Duodenal mucosa (tissue), 2 donors: ENCODE measurements around the gene ALLC.

Source experiments
- H3K27ac ChIP-seq: one replicate; pipeline ENCODE4 v1.7.0; 2013; ENCODE audit warnings: low read depth, low read length
- H3K27me3 ChIP-seq, 2 donors: one replicate each; pipeline ENCODE4 v1.7.0; 2013; ENCODE audit warnings: low read length in 2 of 2, control low read depth in 1 of 2; ENCODE audit not compliant: insufficient read depth in 2 of 2, control insufficient read depth in 1 of 2
- H3K36me3 ChIP-seq, 2 donors: one replicate each; pipeline ENCODE4 v1.7.0; 2013; ENCODE audit warnings: low read length in 2 of 2, control low read depth in 1 of 2; ENCODE audit not compliant: insufficient read depth in 2 of 2, control insufficient read depth in 1 of 2
- H3K4me1 ChIP-seq, 2 donors: one replicate each; pipeline ENCODE4 v1.7.0; 2013; ENCODE audit warnings: low read length in 2 of 2, control low read depth in 1 of 2; ENCODE audit not compliant: insufficient read depth in 2 of 2, control insufficient read depth in 1 of 2
- H3K4me3 ChIP-seq, 2 donors: one replicate each; pipeline ENCODE4 v1.7.0; 2013; ENCODE audit warnings: low read length in 2 of 2, low read depth in 1 of 2
- H3K9ac ChIP-seq, 2 donors: one replicate each; pipeline ENCODE4 v1.7.0; 2013; ENCODE audit warnings: low read length in 2 of 2, low read depth in 1 of 2
- H3K9me3 ChIP-seq, 2 donors: one replicate each; pipeline ENCODE4 v1.7.0; 2013; ENCODE audit warnings: low read length in 2 of 2, control low read depth in 1 of 2; ENCODE audit not compliant: control insufficient read depth in 1 of 2

The ALLC gene

DNA sequence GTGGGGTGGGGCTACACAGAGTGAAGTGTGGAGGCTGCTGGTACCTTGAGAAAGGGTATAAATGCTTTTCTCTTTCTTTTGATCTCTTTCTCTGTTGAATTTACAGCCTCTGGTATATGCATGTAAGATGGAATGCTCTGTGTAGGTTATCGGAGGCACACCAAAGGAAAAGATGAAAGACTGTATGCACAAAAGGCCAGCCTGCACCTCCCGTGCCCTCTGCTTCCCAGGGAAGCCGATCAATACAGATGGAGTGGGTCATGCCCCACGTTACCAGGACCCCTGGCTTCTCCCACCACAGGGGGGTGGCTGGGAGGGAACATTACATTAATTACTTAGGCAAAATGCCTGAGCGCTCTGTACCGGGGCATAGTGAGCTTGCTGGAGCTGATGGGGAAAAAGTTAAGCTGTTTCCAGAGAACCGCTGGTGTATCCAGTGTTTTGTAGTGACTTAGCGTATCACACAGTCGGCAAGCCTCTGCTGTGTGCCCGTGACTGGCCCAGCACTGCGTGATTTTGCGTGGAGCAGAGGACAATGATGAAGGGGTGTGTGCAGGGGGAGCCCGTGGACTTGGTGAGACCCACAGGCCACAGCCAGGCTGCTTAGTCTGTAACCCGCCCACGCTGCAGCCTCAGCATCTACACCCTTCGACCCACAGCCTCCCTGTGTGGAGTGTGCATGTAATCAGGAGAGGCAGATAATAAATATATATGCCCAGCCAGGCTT, 8.0 kb downstream of the ALLC start:
- Histone ChIP-seq H3K9me3 (no peaks in the 10 kb centered on the region), H3K36me3 (no peaks in the 10 kb centered on the region), H3K27me3 (no peaks in the 10 kb centered on the region), H3K9ac (no peak overlapping the region), H3K4me3 (no peak overlapping the region), H3K4me1 (no peaks in the 10 kb centered on the region), H3K27ac (no peak overlapping the region)

DNA sequence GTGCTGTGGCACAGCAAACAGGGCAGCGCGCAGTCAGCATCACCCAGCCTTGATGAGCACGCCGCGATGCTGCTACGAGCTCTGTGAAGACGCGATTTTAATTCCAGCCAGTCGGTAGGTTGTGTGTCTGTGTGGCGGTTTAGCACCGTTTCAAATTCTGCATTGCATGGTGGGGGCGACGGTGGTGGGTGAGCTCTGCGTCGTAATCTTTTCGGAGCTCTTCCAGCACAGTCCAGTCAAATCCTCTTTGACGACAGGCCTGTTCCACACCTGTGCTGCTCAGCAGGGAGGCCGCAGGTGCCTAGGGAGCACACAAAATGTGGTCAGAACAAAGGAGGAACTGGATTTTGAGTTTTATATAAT, 8.6 kb downstream of the ALLC start:
- Histone ChIP-seq H3K27ac (no peak overlapping the region), H3K4me3 (no peak overlapping the region), H3K9me3 (no peaks in the 10 kb centered on the region), H3K27me3 (no peaks in the 10 kb centered on the region), H3K9ac (no peak overlapping the region), H3K36me3 (no peaks in the 10 kb centered on the region), H3K4me1 (no peaks in the 10 kb centered on the region)

GRCh38 chr2:3667151-3667631, 9.2 kb downstream of the ALLC start:
- H3K36me3 ChIP-seq: no peaks in the 10 kb centered on the region
- no peaks in the 10 kb centered on the region for H3K4me1 ChIP-seq
- no peak overlapping the region for H3K27ac ChIP-seq
- no peaks in the 10 kb centered on the region for H3K9me3 ChIP-seq
- H3K9ac ChIP-seq: no peak overlapping the region
- H3K27me3 ChIP-seq: no peaks in the 10 kb centered on the region
- no peak overlapping the region for H3K4me3 ChIP-seq

GRCh38 chr2:3669656-3670055, 11.7 kb downstream of the ALLC start:
- H3K4me3 ChIP-seq: no peak overlapping the region
- H3K9ac ChIP-seq: no peak overlapping the region
- H3K4me1 ChIP-seq: no peaks in the 10 kb centered on the region
- H3K36me3 ChIP-seq: no peaks in the 10 kb centered on the region
- H3K9me3 ChIP-seq: no peaks in the 10 kb centered on the region
- no peak overlapping the region for H3K27ac ChIP-seq
- no peaks in the 10 kb centered on the region for H3K27me3 ChIP-seq

DNA sequence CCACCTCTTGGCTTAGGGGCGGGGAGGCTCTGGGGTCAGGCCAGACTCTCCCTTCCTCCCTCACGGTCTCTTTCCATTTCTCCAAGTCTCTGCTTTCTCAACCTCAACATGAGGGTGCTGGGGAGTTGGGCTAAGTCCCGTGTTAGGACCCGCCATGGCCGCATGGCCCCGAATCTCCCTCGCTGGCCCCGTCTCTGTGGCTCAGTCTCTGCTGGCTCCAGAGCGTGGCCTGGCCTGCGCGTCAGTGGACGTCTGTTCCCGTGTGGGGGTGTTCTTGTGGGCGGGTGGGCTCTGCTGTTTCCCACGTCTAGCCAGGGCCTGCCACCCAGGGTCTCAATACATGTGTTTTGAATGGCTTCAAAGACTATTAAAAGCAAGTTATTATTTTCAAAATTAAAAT, 12.4 kb downstream of the ALLC start:
- Histone ChIP-seq H3K9me3 (no peaks in the 10 kb centered on the region), H3K4me3 (no peak overlapping the region), H3K36me3 (no peaks in the 10 kb centered on the region), H3K27ac (no peak overlapping the region), H3K27me3 (no peaks in the 10 kb centered on the region), H3K9ac (no peak overlapping the region), H3K4me1 (no peaks in the 10 kb centered on the region)

- no peaks in the 10 kb centered on the region for H3K4me1 ChIP-seq
- no peak overlapping the region for H3K9ac ChIP-seq
- no peaks in the 10 kb centered on the region for H3K36me3 ChIP-seq
- no peak overlapping the region for H3K4me3 ChIP-seq
- H3K27ac ChIP-seq: no peak overlapping the region
- H3K9me3 ChIP-seq: no peaks in the 10 kb centered on the region
- no peaks in the 10 kb centered on the region for H3K27me3 ChIP-seq
Measured at GRCh38 chr2:3670941-3671340, 12.9 kb downstream of the ALLC start.

DNA sequence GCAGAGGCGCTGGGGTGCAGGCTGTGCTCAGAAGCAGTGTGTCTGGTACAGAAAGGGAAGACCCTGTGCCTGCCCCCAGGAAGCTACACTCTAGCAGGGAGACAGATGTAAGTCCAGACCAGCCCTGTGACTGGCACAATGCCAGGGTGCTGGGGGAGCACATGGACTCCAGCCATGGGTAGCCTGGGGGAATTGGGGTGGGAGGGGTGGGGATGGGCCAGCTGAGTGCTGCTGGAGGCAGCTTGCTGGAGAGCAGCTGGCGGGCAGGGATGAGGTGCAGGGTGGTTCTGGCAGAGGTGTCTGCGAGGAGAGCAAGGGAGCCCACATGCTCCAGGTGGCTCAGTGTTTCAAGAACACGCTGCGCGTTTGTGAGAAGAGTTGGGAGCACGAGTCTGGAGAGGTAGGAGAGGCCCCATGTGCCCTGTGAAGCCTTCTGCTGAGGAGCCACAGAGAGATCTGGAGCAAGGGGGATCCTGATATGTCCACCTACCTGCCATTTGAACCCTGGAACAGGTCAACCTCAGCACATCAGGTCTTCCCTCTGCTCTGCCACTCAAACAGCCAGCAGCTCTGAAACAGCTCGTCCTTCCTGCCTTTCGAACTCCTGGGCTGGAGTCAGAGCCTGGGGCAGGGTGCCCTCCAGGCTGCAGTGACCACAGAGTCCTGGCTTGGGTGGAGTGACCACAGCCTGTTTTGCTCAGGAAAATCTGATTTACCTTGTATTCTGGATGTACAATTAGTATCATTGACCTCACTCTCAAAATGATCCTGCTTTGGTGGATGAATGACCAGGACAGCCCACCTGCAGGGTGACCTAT, 15.1 kb downstream of the ALLC start:
- Histone ChIP-seq H3K9me3 (no peaks in the 10 kb centered on the region), H3K4me1 (no peaks in the 10 kb centered on the region), H3K27ac (no peak overlapping the region), H3K4me3 (no peak overlapping the region), H3K9ac (no peak overlapping the region), H3K27me3 (no peaks in the 10 kb centered on the region), H3K36me3 (no peaks in the 10 kb centered on the region)

GRCh38 chr2:3674066-3674845, 16.3 kb downstream of the ALLC start:
- no peak overlapping the region for H3K9ac ChIP-seq
- H3K4me1 ChIP-seq: no peaks in the 10 kb centered on the region
- H3K9me3 ChIP-seq: no peaks in the 10 kb centered on the region
- H3K27me3 ChIP-seq: no peaks in the 10 kb centered on the region
- H3K36me3 ChIP-seq: no peaks in the 10 kb centered on the region
- no peak overlapping the region for H3K4me3 ChIP-seq
- H3K27ac ChIP-seq: no peak overlapping the region

DNA sequence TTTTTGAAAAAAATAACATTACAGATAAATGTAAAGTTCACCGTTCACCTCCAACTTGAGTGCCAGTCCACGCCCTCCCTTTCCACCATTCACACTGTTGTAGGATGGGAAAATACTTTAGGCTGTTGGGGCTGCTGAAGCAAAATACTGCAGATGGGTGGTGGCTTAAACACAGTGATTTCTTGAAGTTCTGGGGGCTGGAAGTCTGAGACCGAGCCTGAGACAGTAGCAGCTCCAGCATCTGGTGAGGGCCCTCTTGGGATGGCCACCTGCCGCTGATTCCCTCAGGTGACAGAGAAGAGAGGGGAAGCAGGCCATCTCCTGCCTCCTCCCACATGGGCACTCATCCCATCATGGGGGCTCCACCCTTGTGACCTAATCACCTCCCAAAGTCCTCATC, 17.7 kb downstream of the ALLC start:
- no peaks in the 10 kb centered on the region for H3K9me3 ChIP-seq
- H3K4me3 ChIP-seq: no peak overlapping the region
- no peaks in the 10 kb centered on the region for H3K27me3 ChIP-seq
- no peak overlapping the region for H3K27ac ChIP-seq
- no peaks in the 10 kb centered on the region for H3K36me3 ChIP-seq
- no peak overlapping the region for H3K9ac ChIP-seq
- H3K4me1 ChIP-seq: no peaks in the 10 kb centered on the region

DNA sequence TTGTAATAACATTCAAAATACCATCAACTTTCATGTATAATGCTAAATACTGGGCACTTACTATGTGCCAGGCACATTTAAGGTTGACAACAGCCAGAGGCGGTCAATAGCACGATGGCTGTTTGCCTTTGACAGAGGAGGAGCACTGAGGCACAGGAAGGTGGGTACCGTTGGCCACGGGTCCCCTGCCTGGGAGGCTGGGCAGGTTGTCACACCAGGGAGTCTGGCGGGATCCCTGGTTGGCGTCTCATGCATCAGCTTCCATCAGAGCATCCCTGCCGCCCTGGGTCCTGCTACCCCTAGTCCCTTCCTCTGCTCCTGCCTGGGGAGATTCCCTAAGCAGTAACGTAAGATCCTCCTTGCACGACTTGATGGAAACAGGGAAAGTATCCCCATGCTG, 19.4 kb downstream of the ALLC start:
- Histone ChIP-seq H3K27ac (no peak overlapping the region), H3K9me3 (no peaks in the 10 kb centered on the region), H3K9ac (no peak overlapping the region), H3K36me3 (no peaks in the 10 kb centered on the region), H3K4me1 (no peaks in the 10 kb centered on the region), H3K4me3 (no peak overlapping the region), H3K27me3 (no peaks in the 10 kb centered on the region)
